HUES48 (cell line): ENCODE data around the gene MYO5B.
A peak's percentile ranks its signal among the peaks of the same experiment; 100 is the strongest.

ENCODE experiments used
- H3K27ac ChIP-seq: one replicate; pipeline ENCODE4 v1.7.0; 2013; ENCODE audit warnings: low read depth, low read length, inconsistent platforms
- H3K27me3 ChIP-seq: 2 replicates; pipeline ENCODE4 v1.6.1; 2013; ENCODE audit warnings: mild to moderate bottlenecking, low read length; ENCODE audit not compliant: control insufficient read depth, insufficient read depth
- H3K36me3 ChIP-seq: 2 replicates; pipeline ENCODE4 v1.6.1; 2013; ENCODE audit warnings: low read length; ENCODE audit not compliant: control insufficient read depth, insufficient read depth
- H3K4me1 ChIP-seq: 2 replicates; pipeline ENCODE4 v1.6.1; 2013; ENCODE audit warnings: mild to moderate bottlenecking, low read length; ENCODE audit not compliant: control insufficient read depth, insufficient read depth
- H3K4me3 ChIP-seq: 2 replicates; pipeline ENCODE4 v1.5.1; 2013; ENCODE audit warnings: mild to moderate bottlenecking, low read depth, low read length
- H3K9ac ChIP-seq: 2 replicates; pipeline ENCODE4 v1.6.1; 2013; ENCODE audit warnings: mild to moderate bottlenecking, low read depth, low read length, moderate library complexity
- H3K9me3 ChIP-seq: 2 replicates; pipeline ENCODE4 v1.6.1; 2013; ENCODE audit warnings: low read length; ENCODE audit not compliant: control insufficient read depth, insufficient read depth

The MYO5B gene

GRCh38 chr18:49922228-49922627, 272.7 kb downstream of the MYO5B start:
- no peak overlapping the region for H3K27ac ChIP-seq
- no peaks in the 10 kb centered on the region for H3K27me3 ChIP-seq
- no peaks in the 10 kb centered on the region for H3K36me3 ChIP-seq
- H3K9ac ChIP-seq = no peak overlapping the region
- H3K4me1 ChIP-seq = no peaks in the 10 kb centered on the region
- peaks cover 12% of the 10 kb centered on the region; the same call in 1 of the 2 replicates for H3K9me3 ChIP-seq
- no peak overlapping the region for H3K4me3 ChIP-seq

- Histone ChIP-seq H3K36me3 (no peaks in the 10 kb centered on the region), H3K4me1 (no peaks in the 10 kb centered on the region), H3K9ac (no peak overlapping the region), H3K27me3 (no peaks in the 10 kb centered on the region), H3K27ac (no peak overlapping the region), H3K4me3 (no peak overlapping the region), H3K9me3 (peaks cover 12% of the 10 kb centered on the region; the same call in 1 of the 2 replicates)
Measured at GRCh38 chr18:49921318-49921985, 273.5 kb downstream of the MYO5B start.

- no peak overlapping the region for H3K9ac ChIP-seq
- peaks cover 12% of the 10 kb centered on the region; the same call in 1 of the 2 replicates for H3K9me3 ChIP-seq
- no peaks in the 10 kb centered on the region for H3K4me1 ChIP-seq
- no peaks in the 10 kb centered on the region for H3K36me3 ChIP-seq
- H3K27ac ChIP-seq = no peak overlapping the region
- H3K27me3 ChIP-seq = no peaks in the 10 kb centered on the region
- no peak overlapping the region for H3K4me3 ChIP-seq
Measured at GRCh38 chr18:49920731-49921130, 274.2 kb downstream of the MYO5B start.

- H3K9ac ChIP-seq = no peak overlapping the region
- no peaks in the 10 kb centered on the region for H3K4me1 ChIP-seq
- H3K27ac ChIP-seq = no peak overlapping the region
- no peaks in the 10 kb centered on the region for H3K36me3 ChIP-seq
- no peak overlapping the region for H3K4me3 ChIP-seq
- no peaks in the 10 kb centered on the region for H3K9me3 ChIP-seq
- H3K27me3 ChIP-seq = no peaks in the 10 kb centered on the region
Measured at GRCh38 chr18:49917742-49918141, 277.2 kb downstream of the MYO5B start.

- Histone ChIP-seq H3K9ac (no peak overlapping the region), H3K27me3 (no peaks in the 10 kb centered on the region; the same call in 1 of the 2 replicates), H3K36me3 (no peaks in the 10 kb centered on the region), H3K4me1 (peaks cover 10% of the 10 kb centered on the region), H3K4me3 (no peak overlapping the region), H3K9me3 (no peaks in the 10 kb centered on the region), H3K27ac (no peak overlapping the region)
Measured at GRCh38 chr18:49915352-49915751, 279.6 kb downstream of the MYO5B start.

GRCh38 chr18:49913221-49913620, 281.7 kb downstream of the MYO5B start:
- Histone ChIP-seq H3K27me3 (no peaks in the 10 kb centered on the region; the same call in 1 of the 2 replicates), H3K4me3 (no peak overlapping the region), H3K4me1 (peaks cover 10% of the 10 kb centered on the region), H3K36me3 (no peaks in the 10 kb centered on the region), H3K27ac (no peak overlapping the region), H3K9me3 (no peaks in the 10 kb centered on the region), H3K9ac (no peak overlapping the region)

GRCh38 chr18:49911427-49911826, 283.5 kb downstream of the MYO5B start:
- H3K4me1 ChIP-seq = peaks cover 10% of the 10 kb centered on the region
- no peaks in the 10 kb centered on the region for H3K36me3 ChIP-seq
- no peaks in the 10 kb centered on the region; the same call in 1 of the 2 replicates for H3K27me3 ChIP-seq
- H3K9me3 ChIP-seq = no peaks in the 10 kb centered on the region
- no peak overlapping the region for H3K4me3 ChIP-seq
- peak overlapping the region; percentile 65 for H3K27ac ChIP-seq
- H3K9ac ChIP-seq = no peak overlapping the region

GRCh38 chr18:49910986-49911385, 284.0 kb downstream of the MYO5B start:
- H3K9me3 ChIP-seq = no peaks in the 10 kb centered on the region
- no peaks in the 10 kb centered on the region; the same call in 1 of the 2 replicates for H3K27me3 ChIP-seq

GRCh38 chr18:49910019-49910418, 284.9 kb downstream of the MYO5B start:
- H3K9me3 ChIP-seq = no peaks in the 10 kb centered on the region
- H3K27me3 ChIP-seq = no peaks in the 10 kb centered on the region; the same call in 1 of the 2 replicates
- H3K27ac ChIP-seq = no peak overlapping the region

More at GRCh38 chr18:49910986-49911385, 284.0 kb downstream of the MYO5B start:
- Histone ChIP-seq H3K4me3 (no peak overlapping the region), H3K27ac (peak overlapping the region; percentile 65), H3K36me3 (no peaks in the 10 kb centered on the region), H3K9ac (no peak overlapping the region), H3K4me1 (peaks cover 10% of the 10 kb centered on the region)

GRCh38 chr18:49907346-49907929, 287.5 kb downstream of the MYO5B start:
- Histone ChIP-seq H3K4me1 (peaks cover 10% of the 10 kb centered on the region), H3K36me3 (no peaks in the 10 kb centered on the region), H3K9ac (no peak overlapping the region), H3K27me3 (no peaks in the 10 kb centered on the region; the same call in 1 of the 2 replicates), H3K27ac (no peak overlapping the region), H3K9me3 (no peaks in the 10 kb centered on the region), H3K4me3 (no peak overlapping the region)

More at GRCh38 chr18:49910019-49910418, 284.9 kb downstream of the MYO5B start:
- Histone ChIP-seq H3K4me1 (peaks cover 10% of the 10 kb centered on the region), H3K9ac (no peak overlapping the region), H3K4me3 (no peak overlapping the region), H3K36me3 (no peaks in the 10 kb centered on the region)

- H3K27me3 ChIP-seq = no peaks in the 10 kb centered on the region; the same call in 1 of the 2 replicates
Measured at GRCh38 chr18:49905771-49906170, 289.2 kb downstream of the MYO5B start.

More at GRCh38 chr18:49905771-49906170, 289.2 kb downstream of the MYO5B start:
- no peaks in the 10 kb centered on the region for H3K9me3 ChIP-seq
- no peaks in the 10 kb centered on the region for H3K4me1 ChIP-seq
- H3K27ac ChIP-seq = no peak overlapping the region
- H3K9ac ChIP-seq = no peak overlapping the region
- H3K4me3 ChIP-seq = no peak overlapping the region
- H3K36me3 ChIP-seq = no peaks in the 10 kb centered on the region
